Transverse colon (tissue), 4 donors: Measurements from ENCODE around the gene CBX7. TPM values are rescaled to one million over a fixed set of nuclear protein-coding genes. Genes with fewer than 3 reads are reported as not detected.

Experiments
- DNase-seq: peaks from one replicate; pipeline ENCODE4 v3.0.0-alpha.2; 2019
- H3K27ac ChIP-seq, 4 donors: fragments of 200-600 bp; sonication (generic); 2 replicates each; pipeline ENCODE4 v1.5.1; 2016 to 2018; ENCODE audit warnings: inconsistent platforms in 4 of 4
- H3K27me3 ChIP-seq: fragments of 200-600 bp; sonication (generic); 2 replicates; pipeline ENCODE4 v1.5.1; 2017; ENCODE audit warnings: inconsistent platforms
- H3K36me3 ChIP-seq, 4 donors: fragments of 200-600 bp; sonication (generic); 2 replicates each; pipeline ENCODE4 v1.5.1; 2017 to 2019; ENCODE audit warnings: inconsistent platforms in 4 of 4
- H3K4me1 ChIP-seq, 4 donors: fragments of 200-600 bp; sonication (generic); 2 replicates each; pipeline ENCODE4 v1.5.1; 2017 to 2020; ENCODE audit warnings: inconsistent platforms in 4 of 4
- H3K4me3 ChIP-seq, 4 donors: fragments of 200-600 bp; sonication (generic); 1 replicate in 1 of 4; 2 replicates in 3 of 4; pipeline versions ENCODE4 v1.5.1 to v1.6.1; 2017 to 2019; ENCODE audit warnings: inconsistent platforms in 4 of 4
- H3K9me3 ChIP-seq, 2 donors: fragments of 200-600 bp; sonication (generic); 2 replicates each; pipeline ENCODE4 v1.5.1; 2017 to 2019; ENCODE audit warnings: inconsistent platforms in 2 of 2
- CTCF ChIP-seq, 5 experiments: fragments of 200-600 bp in 3 of 5; fragments of 450-650 bp in 2 of 5; sonication (generic) in 3 of 5; IDR thresholded peaks; 1 replicate in 2 of 5; 2 replicates in 3 of 5; pipeline ENCODE4 v1.5.1; 2016 to 2017; ENCODE audit warnings: antibody characterized with exemption in 5 of 5, inconsistent platforms in 3 of 5, mild to moderate bottlenecking in 2 of 5, moderate library complexity in 1 of 5
- EP300 ChIP-seq: sonication (generic); formaldehyde crosslinking; IDR thresholded peaks from one replicate; pipeline ENCODE4 v1.6.1; 2017; ENCODE audit warnings: antibody characterized with exemption, low read depth
- POLR2A ChIP-seq: fragments of 450-650 bp; IDR thresholded peaks from one replicate; pipeline ENCODE4 v1.6.1; 2016; ENCODE audit warnings: antibody characterized with exemption, mild to moderate bottlenecking, moderate library complexity
- POLR2AphosphoS5 ChIP-seq, 3 donors: sonication (generic); formaldehyde crosslinking; IDR thresholded peaks; one replicate each; pipeline ENCODE4 v1.6.1; 2016; ENCODE audit warnings: antibody characterized with exemption in 3 of 3
- WGBS, 2 donors: methylation state at CpG; one replicate each; pipeline ENCODE4 v1.1.5; 2018; ENCODE audit warnings: low coverage in 1 of 2; 5-methylcytosine and 5-hydroxymethylcytosine counted together
- in situ Hi-C, 4 donors: fragments of 200-750 bp; cut with MboI; loops; one replicate each; pipeline versions ENCODE4 v1.15.0 to v1.15.1; 2017; ENCODE audit warnings: low sequenced_read_pairs in 3 of 4, low pct_ligation_motif_present in 1 of 4, low pct_unique_long_range_greater_than_20kb in 1 of 4
- intact Hi-C: fragments of 100-400 bp; cut with DNase I; formaldehyde crosslinking; loops from one replicate; pipeline ENCODE4 v1.15.1; 2023; ENCODE audit warnings: low total_unique reads
- total RNA-seq, 4 donors: library from RNA; depleted of rRNA; stranded (reverse); fragments of >200 nt; gene quantifications; one replicate each; pipeline ENCODE4 v1.1.0, GENCODE V29; 2016

Gene CBX7
- total RNA-seq, 4 donors from 2014 or later: 15.3 to 129 (median 58.4) TPM

- TF ChIP-seq POLR2A: no peak
- no peak for TF ChIP-seq CTCF (IDR thresholded peaks at IDR 0.05)
- TF ChIP-seq EP300: no peak
- no peak for TF ChIP-seq POLR2AphosphoS5 (IDR thresholded peaks at IDR 0.05)
- WGBS, 2 donors: 82 to 87% methylated on average over 9 to 19 of the region's 19 CpGs
- no peak overlapping the region for H3K4me3 ChIP-seq
- no peaks in the 10 kb centered on the region for H3K9me3 ChIP-seq
- no peaks in the 10 kb centered on the region for H3K36me3 ChIP-seq
- H3K4me1 ChIP-seq: peaks cover 22 to 36% (median 27%) of the 10 kb centered on the region in 4 donors
- in situ Hi-C loops (loop anchor here in 3 of 4 donors (5.0 to 10.0 kb wide), 3 partner anchors 126 to 136 kb away; partner anchors contain the start of gene RPL3 (in 1 of the 3)), intact Hi-C loops (loop anchor here (10.0 kb wide), 1 partner anchor 346 kb away; the partner anchor contains the start of gene ATF4)
- peaks cover 6% of the 10 kb centered on the region for H3K27me3 ChIP-seq
- no peak for DNase-seq
- H3K27ac ChIP-seq: peak overlapping the region; percentile 76 to 79 (median 78)
Observed at GRCh38 chr22:39178206-39179111, 26.0 kb upstream of the CBX7 start.

DNA sequence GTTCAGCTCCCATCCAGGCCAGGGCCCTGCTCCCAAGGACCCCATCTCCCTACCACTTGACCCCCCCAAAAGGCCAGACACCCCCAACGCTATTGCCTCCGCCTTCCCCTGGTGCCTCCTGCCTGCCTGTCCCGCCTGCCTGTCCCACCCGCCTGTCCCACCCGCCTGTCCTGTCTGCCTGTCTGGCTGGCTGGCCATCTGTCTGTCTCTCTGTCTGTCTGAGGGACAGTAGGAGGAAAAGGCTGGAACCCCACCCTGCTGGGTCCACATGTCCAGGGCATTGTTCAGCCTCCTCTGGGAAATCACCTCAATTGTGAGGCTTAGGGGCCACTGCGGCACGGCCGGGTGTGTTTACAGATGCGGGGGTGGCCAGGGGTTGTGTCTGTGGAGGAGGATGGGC lies 25.3 kb upstream of the CBX7 start:
- no peaks in the 10 kb centered on the region for H3K9me3 ChIP-seq
- in situ Hi-C loops (loop anchor here in 3 of 4 donors (5.0 to 10.0 kb wide), 3 partner anchors 127 to 137 kb away; partner anchors contain the start of gene RPL3 (in 1 of the 3)), intact Hi-C loops (loop anchor here (10.0 kb wide), 1 partner anchor 347 kb away; the partner anchor contains the start of gene ATF4)
- H3K27ac ChIP-seq: peak overlapping the region; percentile 76 to 79 (median 78)
- TF ChIP-seq CTCF (IDR thresholded peaks at IDR 0.05) (no peak), POLR2A (no peak), EP300 (no peak), POLR2AphosphoS5 (IDR thresholded peaks at IDR 0.05) (no peak)
- peaks cover 22 to 36% (median 27%) of the 10 kb centered on the region in 4 donors for H3K4me1 ChIP-seq
- H3K36me3 ChIP-seq: no peaks in the 10 kb centered on the region
- H3K4me3 ChIP-seq: no peak overlapping the region
- WGBS, 2 donors: 84 to 100% methylated on average over 1 to 9 of the region's 9 CpGs
- peaks cover 6% of the 10 kb centered on the region for H3K27me3 ChIP-seq
- DNase-seq: no peak

DNA sequence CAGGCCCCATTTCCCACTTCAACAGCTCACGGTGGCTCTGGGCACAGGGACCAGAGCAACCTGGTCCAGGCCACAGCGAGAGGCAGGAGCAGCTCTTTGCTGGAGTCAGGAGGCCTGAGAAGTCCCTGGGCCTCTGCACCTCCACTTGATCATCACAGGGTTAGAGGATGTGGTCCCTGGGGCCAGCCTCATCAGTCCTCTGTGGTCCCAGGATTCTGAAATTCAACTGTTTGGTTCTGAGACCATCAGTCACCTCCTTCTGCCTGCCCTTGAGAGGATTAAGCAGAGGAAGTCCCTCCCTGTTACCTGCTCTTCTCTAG lies 24.9 kb upstream of the CBX7 start:
- H3K27ac ChIP-seq: peak overlapping the region; percentile 76 to 79 (median 78)
- DNase-seq: no peak
- intact Hi-C loops: loop anchor here (10.0 kb wide), 1 partner anchor 347 kb away; the partner anchor contains the start of gene ATF4
- peaks cover 22 to 36% (median 27%) of the 10 kb centered on the region in 4 donors for H3K4me1 ChIP-seq
- in situ Hi-C loops: loop anchor here in 3 of 4 donors (5.0 to 10.0 kb wide), 3 partner anchors 127 to 137 kb away; partner anchors contain the start of gene RPL3 (in 1 of the 3)
- peaks cover 6% of the 10 kb centered on the region for H3K27me3 ChIP-seq
- H3K4me3 ChIP-seq: no peak overlapping the region
- no peaks in the 10 kb centered on the region for H3K9me3 ChIP-seq
- no peaks in the 10 kb centered on the region for H3K36me3 ChIP-seq
- 68% methylated on average over 2 of the region's 2 CpGs; no CpG with 5 or more reads in 1 of the 2 donors for WGBS, 2 donors
- TF ChIP-seq EP300 (no peak), POLR2A (no peak), CTCF (IDR thresholded peaks at IDR 0.05) (no peak), POLR2AphosphoS5 (IDR thresholded peaks at IDR 0.05) (no peak)

- Histone ChIP-seq H3K4me3 (no peak overlapping the region), H3K4me1 (peaks cover 22 to 36% (median 27%) of the 10 kb centered on the region in 4 donors), H3K9me3 (no peaks in the 10 kb centered on the region), H3K27ac (peak overlapping the region; percentile 76 to 79 (median 78)), H3K36me3 (no peaks in the 10 kb centered on the region), H3K27me3 (peaks cover 6% of the 10 kb centered on the region)
- WGBS, 2 donors: 84% methylated on average over 14 of the region's 14 CpGs; no CpG with 5 or more reads in 1 of the 2 donors
- intact Hi-C loops: loop anchor here (10.0 kb wide), 1 partner anchor 348 kb away; the partner anchor contains the start of gene ATF4
- TF ChIP-seq EP300 (no peak), POLR2A (no peak), POLR2AphosphoS5 (IDR thresholded peaks at IDR 0.05) (no peak), CTCF (IDR thresholded peaks at IDR 0.05) (no peak)
- in situ Hi-C loops: loop anchor here in 3 of 4 donors (5.0 to 10.0 kb wide), 3 partner anchors 128 to 138 kb away; partner anchors contain the start of gene RPL3 (in 1 of the 3)
- no peak for DNase-seq
Observed at GRCh38 chr22:39176714-39177455, 24.4 kb upstream of the CBX7 start.
